CD4-positive, alpha-beta T cell treated with Interleukin-6 for 4 hours (primary cell): Measurements from ENCODE around the gene HORMAD2.
A peak's percentile ranks its signal among the peaks of the same experiment; 100 is the strongest.

ENCODE experiments used
- DNase-seq: peaks from one replicate; pipeline ENCODE4 v3.0.0-alpha.2; 2020; ENCODE audit warnings: mixed read lengths

HORMAD2 gene

DNA sequence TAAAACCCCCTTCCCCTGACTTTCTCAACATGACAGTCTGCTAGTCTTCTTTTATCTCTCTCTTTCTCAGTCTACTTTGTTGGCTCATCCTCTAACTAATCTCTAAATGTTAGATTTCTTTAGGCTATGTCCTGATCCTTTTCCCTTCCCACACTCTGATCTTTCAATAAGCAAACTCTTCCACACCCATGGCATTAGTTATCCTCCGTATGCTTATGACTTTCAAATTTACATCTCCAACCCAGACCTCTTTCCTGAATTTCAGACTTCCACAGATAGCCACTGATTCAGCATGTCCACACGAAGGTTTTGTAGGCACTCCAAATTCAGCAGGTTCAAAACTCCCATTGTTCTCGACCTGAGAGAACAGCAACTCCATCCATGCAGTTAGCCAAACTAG, 90.7 kb downstream of the HORMAD2 start:
- DNase-seq = no peak

- DNase-seq = no peak
These were observed 95.5 kb downstream of the HORMAD2 start for GRCh38 chr22:30175690-30176288.

DNA sequence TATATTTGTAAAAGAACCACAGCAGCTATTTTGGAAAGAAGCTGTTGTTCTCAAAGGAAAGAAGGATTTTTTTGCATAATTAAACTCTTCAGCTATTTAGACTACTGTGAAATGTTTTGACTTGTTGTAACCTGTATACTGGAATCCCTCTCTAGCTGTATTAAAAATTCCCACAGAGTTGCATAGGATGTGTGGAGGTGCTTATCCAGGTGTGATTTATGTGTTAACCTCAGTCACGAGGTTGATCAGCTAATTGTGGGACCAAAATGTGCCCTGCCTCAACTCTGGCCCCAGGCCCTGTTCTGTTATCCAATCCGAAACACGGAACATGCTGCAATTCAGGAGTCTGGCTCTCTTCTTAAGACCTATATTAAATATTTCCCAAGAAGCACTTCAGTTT, 96.2 kb downstream of the HORMAD2 start:
- DNase-seq = no peak

GRCh38 chr22:30178181-30179126, 98.2 kb downstream of the HORMAD2 start:
- peak; percentile 61 for DNase-seq

DNA sequence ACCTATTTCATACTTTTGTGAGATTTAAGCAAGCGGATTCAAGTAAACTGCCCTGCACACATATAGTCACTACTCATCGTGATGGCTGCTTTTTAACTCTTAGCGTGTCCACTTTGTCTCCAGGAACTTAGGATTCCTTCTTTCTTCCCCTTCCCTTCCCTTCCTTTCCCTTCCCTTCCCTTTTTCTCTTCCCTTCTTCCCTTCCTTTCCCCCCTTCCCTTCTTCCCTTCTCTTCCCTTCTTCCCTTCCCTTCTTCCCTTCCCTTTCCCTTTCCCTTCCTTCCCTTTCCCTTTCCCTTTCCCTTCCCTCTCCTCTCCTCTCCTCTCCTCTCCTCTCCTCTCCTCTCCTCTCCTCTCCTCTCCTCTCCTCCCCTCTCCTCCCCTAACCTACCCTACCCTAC, 100.4 kb downstream of the HORMAD2 start:
- no peak for DNase-seq

DNA sequence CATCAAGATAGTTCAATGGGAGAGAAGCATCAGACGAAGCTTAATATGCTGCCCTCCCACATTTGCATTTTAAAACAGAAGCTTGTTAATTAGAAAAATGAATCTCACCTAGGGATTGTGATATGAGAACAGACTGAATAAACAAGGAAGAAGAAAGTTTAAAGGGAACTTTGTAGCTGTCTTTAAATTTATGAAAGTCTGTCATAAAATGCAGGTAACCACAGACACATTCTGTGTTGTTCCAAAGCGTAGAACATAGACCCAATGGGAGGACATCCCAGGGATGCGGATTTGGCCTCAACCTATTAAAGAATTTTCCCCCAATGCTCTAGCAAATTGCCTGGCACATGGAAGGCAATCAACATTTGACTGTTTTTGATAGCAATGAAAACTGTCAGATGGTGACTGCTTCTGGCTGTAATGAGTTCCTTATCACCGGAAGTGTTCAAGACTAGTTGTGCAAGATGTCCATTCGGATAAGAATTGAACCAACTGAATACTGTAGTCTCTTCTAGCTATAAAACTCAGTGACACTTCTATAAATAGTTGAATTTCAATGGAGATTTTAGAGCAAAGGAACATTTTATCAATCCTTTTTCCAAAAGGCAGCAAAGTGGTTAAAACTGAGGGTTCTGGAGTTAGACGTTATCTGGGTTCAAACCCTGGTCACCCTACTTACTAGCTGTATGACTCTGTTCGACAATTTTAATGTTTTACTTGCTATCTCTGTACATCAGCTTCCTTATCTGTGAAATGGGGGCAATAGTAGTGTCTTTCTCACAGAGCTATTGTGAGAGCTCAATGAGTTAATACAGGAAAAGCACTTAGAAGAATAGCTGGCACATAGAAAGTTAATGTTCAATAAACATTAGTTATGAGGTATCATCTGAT, 101.4 kb downstream of the HORMAD2 start:
- DNase-seq = no peak

- no peak for DNase-seq
These were observed 102.1 kb downstream of the HORMAD2 start for GRCh38 chr22:30182350-30182745.

- DNase-seq = no peak
These were observed 102.6 kb downstream of the HORMAD2 start for GRCh38 chr22:30182815-30183214.

DNA sequence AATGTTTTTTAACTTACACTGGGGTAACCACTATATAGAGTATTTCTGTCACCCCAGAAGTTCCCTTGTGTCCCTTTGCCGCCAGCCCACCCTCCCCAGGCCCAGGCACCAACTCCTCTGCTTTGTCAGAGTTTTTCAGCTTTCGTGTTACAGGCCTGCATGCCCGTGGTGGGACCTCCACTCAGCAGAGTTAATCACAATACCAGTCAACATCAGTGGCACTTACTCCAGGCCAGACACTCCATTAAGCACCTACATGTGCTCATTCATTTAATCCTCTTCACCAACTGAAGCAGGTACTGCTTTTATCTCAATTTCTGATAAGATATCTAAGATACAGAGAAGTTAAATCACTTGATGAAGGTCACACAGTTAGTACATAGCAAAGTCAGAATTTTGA, 103.0 kb downstream of the HORMAD2 start:
- DNase-seq = no peak

DNA sequence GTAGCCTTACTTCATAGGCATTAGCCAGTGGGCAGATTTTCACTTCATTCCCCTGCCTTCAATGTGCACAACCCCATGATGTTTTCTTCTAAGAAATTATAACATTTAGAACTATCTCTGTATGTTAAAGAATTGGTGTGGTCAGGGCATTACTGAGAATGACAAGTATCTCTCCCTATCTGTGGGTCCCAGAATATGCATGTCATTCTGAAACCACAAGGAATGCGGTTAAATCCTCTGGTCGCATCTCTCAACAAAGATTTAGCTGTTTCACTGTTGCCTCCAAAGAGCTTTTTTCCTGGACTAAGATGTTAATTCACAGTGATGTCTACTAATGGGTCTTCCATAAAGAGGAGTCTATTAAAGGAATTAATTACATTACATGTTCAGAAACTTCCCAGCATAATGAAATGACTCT, 103.6 kb downstream of the HORMAD2 start:
- DNase-seq = no peak

GRCh38 chr22:30185129-30185528, 104.9 kb downstream of the HORMAD2 start:
- DNase-seq = no peak

GRCh38 chr22:30185549-30185948, 105.3 kb downstream of the HORMAD2 start:
- DNase-seq = no peak

DNA sequence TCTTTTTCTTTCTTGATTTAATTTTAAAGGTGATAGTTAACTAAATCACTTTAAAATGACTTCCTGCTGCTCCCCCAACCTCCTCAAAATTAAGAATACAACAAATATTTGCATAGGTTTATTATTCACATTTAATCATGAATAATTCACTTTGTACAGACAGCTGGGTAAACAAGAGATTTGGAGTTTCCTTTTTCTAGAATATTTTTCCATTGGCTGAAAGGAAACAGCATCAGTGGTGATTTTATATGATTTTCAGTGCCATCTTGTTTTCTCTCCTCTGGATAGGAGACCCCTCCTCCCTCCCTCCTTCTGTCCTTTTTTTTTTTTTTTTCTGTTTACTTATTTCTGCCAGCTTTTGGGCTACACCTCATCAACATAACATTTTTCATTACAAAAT, 105.8 kb downstream of the HORMAD2 start:
- no peak for DNase-seq

DNA sequence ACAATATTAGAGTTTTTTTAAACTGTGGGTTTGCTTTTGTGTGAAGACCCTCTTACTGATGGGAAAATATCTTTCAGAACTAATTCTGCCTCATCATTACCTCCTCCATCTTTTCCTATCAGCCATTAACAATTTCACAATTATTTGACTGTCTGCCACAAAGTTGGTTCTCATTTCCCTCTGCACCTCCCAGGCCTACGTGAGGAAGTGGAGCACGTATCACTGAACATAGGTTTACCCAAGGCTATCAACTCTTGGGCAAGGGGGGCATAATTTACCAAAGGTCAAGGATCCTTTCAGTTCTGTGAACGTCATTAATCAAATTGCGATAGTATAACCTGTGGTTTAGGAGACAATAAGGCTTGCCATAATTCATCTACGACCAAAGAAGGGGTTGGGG, 106.2 kb downstream of the HORMAD2 start:
- no peak for DNase-seq

DNA sequence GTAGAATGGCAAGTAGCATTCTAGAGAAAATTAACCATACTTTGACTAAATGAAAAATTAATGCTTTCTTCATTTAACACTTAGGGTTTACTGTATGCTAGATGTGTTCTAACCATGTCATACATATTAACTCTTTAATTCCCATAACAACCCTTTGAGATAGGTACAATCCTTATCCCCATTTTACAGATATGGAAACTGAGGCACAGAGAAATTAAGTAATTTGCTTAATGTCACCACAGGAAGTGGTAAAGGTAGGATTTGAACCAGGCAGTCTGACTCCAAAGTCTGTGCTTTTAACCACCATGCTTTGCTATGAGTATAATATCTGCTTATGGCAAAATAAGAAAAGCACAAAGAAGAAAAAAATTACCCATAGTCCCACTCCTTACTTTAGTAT, 106.8 kb downstream of the HORMAD2 start:
- DNase-seq = no peak

GRCh38 chr22:30187529-30188407, 107.5 kb downstream of the HORMAD2 start:
- DNase-seq = peak; percentile 36

GRCh38 chr22:30188911-30189310, 108.6 kb downstream of the HORMAD2 start:
- DNase-seq = no peak

- no peak for DNase-seq
These were observed 110.3 kb downstream of the HORMAD2 start for GRCh38 chr22:30190574-30190973.

- no peak for DNase-seq
These were observed 110.9 kb downstream of the HORMAD2 start for GRCh38 chr22:30191040-30191701.

GRCh38 chr22:30192427-30192826, 112.2 kb downstream of the HORMAD2 start:
- no peak for DNase-seq

DNA sequence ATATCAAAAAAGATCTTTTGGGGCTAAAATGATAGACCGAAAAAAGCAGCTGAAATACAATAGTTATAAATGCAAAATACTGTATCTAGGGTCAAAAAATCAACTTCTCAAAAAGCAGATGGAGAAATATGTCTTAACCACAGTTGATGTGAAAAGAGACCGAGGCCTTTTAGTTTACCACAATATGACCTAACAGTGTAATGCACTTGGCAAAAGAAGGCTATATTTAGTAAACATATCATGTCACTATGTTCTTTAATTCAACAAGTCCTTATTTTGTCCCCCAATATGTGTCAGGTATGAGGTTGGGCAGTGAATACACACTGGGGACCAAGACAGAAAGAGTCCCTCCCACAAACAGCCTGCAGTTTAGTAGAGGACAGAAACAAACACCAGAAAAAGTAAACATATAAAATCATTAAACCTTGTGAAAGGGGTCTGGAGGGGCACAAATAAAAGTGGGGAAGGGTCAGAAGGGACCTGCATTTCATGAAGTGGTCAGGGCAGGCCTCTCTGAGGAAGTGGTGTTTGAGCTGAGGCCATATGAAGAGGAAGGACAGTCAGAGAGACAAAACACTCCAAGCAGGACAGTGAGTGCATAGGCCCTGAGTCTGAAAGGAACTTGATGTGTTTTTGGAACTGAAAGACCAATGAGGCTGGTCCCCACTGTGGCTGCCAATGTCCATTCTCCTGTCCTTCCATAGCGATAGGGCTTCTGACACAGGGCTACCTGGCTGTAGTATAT, 112.9 kb downstream of the HORMAD2 start:
- DNase-seq = no peak
